PC-9 (cell line): ENCODE measurements around the gene BCO1. TPM values are rescaled to one million over a fixed set of nuclear protein-coding genes. Genes with fewer than 3 reads are reported as not detected.

Experiments used
- total RNA-seq: library from RNA; stranded (reverse); gene quantifications from 2 replicates; pipeline ENCODE4 v1.2.3, GENCODE V29; 2021

BCO1 gene
- total RNA-seq, 1 experiment from 2014 or later = 1.4 TPM

Other genes starting within 250 kb of the BCO1 start
- 89.5 and 106 TPM in 2 replicates for gene CMC2, start 231.8 kb upstream of the BCO1 start, total RNA-seq
- 68.9 and 84.2 TPM in 2 replicates for gene CENPN, start 231.5 kb upstream of the BCO1 start, total RNA-seq
- gene ATMIN, start 202.8 kb upstream of the BCO1 start, total RNA-seq = 17.8 and 31.2 TPM in 2 replicates
- 0.92 and 2.3 TPM in 2 replicates for gene C16orf46, start 161.5 kb upstream of the BCO1 start, total RNA-seq
- gene GCSH, start 142.3 kb upstream of the BCO1 start, total RNA-seq = 51.7 and 71.1 TPM in 2 replicates
- 11.9 TPM in 2 replicates for gene GAN, start 76.3 kb downstream of the BCO1 start, total RNA-seq
- gene CMIP, start 206.1 kb downstream of the BCO1 start, total RNA-seq = 92.1 and 96.6 TPM in 2 replicates